ENCODE measurements around the gene ZNF823.
"Not testable (repeated sequence)": the region's sequence is repeated elsewhere in the genome, so short reads cannot be mapped to it uniquely, and the experiment has no call there.

ZNF823 gene

DNA sequence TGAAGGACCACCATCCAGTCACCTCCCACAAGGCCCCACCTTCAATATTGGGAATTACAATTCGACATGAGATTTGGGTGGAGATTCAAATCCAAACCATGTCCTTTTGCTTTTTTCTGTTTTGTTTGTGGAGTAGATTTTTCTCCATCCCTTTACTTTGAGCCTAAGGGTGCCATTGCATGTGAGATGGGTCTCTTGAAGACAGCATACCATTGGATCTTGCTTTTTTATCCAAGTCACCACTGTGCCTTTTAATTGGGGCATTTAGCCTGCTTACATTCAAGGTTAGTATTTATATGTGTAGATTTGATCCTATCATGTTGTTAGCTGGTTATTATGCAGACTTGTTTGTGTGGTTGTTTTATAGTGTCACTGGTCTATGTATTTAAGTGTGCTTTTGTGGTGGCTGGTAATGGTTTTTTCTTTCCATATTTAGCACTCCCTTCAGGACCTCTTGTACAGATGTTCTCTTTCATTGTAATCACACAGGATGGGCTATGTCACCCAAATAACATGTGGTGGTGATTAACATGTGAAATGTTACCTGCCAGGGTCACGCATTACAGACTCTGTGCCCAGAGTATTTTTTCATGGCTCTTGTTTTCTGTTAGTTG lies 58.0 kb downstream of the ZNF823 start:
- DNase-seq (ENCODE audit: low spot score), result no peak

- no peak for DNase-seq (ENCODE audit: low spot score)
These were observed 60.2 kb downstream of the ZNF823 start for GRCh38 chr19:11678504-11678903.

DNA sequence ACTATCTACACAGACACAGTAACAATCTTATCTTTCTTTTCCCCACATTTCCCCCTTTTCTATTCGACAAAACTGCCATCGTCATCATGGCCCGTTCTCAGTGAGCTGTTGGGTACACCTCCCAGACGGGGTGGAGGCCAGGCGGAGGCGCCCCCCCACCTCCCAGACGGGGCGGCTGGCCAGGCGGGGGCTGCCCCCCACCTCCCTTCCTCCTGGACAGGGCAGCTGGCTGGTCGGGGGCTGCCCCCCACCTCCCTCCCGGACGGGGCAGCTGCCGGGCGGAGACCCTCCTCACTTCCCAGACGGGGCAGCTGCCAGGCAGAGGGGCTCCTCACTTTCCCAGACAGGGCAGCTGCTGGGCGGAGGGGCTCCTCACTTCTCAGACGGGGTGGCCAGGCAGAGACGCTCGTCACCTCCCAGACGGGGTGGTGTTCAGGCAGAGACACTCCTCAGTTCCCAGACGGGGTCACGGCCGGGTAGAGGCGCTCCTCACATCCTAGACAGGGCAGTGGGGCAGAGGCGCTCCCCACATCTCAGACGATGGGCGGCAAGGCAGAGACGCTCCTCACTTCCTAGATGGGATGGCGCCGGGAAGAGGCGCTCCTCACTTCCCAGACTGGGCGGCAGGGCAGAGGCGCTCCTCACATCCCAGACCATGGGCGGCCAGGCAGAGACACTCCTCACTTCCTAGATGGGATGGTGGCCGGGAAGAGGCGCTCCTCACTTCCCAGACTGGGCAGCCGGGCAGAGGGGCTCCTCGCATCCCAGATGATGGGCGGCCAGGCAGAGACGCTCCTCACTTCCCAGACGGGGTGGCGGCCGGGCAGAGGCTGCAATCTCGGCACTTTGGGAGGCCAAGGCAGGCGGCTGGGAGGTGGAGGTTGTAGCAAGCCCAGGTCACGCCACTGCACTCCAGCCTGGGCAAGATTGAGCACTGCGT lies 61.8 kb downstream of the ZNF823 start:
- DNase-seq (ENCODE audit: low spot score), result not testable (repeated sequence)

GRCh38 chr19:11675569-11675968 lies 63.2 kb downstream of the ZNF823 start:
- no peak for DNase-seq (ENCODE audit: low spot score)

DNA sequence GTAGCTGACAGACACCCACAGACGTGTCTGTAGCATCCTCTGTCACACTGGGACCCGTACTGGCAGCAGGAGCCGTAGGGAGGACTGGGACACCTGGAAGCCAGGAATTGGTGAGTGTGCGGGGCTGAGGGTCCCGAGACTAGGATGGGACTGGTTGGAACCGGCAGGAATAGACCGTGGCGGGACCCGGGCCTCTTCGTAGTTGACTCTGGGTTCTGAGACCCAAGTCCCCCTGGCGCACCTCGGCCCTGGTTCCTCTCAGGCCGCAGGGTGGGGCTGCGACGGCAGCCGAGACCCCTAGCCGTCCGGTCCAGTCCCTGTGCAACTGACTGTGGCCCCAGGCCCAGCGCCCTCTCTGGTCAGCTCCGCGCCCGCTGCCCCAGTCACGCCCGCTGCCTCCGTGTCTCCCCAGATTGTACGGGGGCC lies 64.7 kb downstream of the ZNF823 start:
- DNase-seq (ENCODE audit: low spot score), result no peak

GRCh38 chr19:11673608-11674041 lies 65.1 kb downstream of the ZNF823 start:
- DNase-seq (ENCODE audit: low spot score), result peak; percentile 74

All from left forelimb (tissue), 1 donor.